GM12801 (cell line): ENCODE measurements around the gene PLCL1.

Source experiments
- TF ChIP-seq, protein P1 (sequence below): IDR thresholded peaks from one replicate; pipeline ENCODE4 v1.5.1; 2011; ENCODE audit warnings: control low read depth; ENCODE audit not compliant: insufficient read length; ENCODE audit errors: extremely low read depth

Gene PLCL1

DNA sequence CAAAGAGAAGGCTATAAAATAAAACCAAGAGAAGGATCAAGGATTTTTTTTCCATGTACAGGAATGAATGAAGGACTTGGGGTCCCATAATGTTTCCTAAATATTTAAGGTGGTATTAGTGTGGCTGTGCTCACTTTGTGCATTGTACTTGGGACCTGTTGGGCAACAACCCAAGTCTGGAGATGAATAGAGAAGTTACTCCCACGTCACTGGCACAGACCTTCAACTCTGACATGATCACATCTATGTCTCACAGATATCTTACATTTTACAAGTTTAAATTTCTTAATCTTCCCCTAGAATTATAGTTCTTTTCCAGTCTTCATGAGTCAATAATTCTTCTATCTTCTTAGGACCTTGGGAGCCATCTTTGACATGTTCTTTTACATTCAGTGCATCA lies 133.4 kb downstream of the PLCL1 start:
- TF ChIP-seq, protein P1, sequence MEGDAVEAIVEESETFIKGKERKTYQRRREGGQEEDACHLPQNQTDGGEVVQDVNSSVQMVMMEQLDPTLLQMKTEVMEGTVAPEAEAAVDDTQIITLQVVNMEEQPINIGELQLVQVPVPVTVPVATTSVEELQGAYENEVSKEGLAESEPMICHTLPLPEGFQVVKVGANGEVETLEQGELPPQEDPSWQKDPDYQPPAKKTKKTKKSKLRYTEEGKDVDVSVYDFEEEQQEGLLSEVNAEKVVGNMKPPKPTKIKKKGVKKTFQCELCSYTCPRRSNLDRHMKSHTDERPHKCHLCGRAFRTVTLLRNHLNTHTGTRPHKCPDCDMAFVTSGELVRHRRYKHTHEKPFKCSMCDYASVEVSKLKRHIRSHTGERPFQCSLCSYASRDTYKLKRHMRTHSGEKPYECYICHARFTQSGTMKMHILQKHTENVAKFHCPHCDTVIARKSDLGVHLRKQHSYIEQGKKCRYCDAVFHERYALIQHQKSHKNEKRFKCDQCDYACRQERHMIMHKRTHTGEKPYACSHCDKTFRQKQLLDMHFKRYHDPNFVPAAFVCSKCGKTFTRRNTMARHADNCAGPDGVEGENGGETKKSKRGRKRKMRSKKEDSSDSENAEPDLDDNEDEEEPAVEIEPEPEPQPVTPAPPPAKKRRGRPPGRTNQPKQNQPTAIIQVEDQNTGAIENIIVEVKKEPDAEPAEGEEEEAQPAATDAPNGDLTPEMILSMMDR, result no peak

DNA sequence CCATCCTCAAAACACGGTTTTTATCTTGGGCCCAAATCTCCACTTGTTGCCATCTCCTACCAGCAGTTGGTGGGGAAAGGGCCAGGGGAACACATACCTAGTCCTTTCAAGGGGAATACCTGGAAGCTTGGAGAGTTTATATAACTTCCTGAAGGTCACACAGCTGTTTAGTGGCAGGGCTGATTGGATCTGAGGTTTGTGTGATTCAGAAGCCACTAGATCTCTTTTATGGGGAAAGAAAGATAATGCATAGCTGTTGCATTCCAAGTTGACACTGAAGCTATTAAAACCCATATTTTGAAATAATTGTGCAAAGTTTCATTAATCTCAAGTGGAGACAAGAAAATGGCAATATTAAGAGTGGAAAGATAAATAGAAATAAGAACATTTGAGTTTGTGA lies 134.2 kb downstream of the PLCL1 start:
- TF ChIP-seq, protein P1, result no peak

DNA sequence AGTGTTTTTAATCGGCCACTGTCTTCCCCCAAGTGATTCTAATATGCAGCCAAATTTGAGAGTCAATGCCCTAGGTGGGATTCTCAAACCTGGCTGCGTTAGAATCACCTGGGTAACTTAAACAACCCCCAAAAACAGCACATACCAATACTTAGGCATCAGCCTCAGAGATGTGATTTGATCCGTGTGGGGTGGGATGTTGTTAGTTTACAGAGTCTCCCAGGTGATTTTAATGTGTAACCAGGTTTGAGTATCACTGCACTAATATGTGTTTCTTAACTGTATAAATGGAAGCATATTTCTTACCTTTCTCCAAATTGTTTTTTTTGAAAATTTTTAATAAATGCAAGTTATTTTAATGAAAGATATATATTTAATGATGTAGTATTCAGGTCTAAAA lies 135.4 kb downstream of the PLCL1 start:
- TF ChIP-seq, protein P1, result no peak

DNA sequence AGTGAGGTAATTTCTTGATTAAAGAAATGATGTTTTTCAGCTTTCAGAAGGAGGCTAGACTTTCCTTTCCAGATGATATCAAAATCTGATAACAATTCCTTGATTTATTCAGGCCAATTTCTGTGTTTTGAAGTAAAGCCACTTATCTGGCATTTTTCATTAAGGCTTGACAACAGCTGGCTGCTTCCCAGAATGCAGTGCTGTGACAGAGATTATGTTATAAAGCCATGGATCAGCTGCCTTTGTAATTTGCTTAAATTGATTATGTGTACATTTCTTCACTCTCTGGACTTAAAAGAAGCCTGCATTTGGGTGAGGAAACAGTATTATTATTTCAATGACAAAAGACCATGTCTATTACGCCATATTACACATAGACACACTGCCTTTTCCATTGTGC lies 136.0 kb downstream of the PLCL1 start:
- TF ChIP-seq, protein P1, result no peak

DNA sequence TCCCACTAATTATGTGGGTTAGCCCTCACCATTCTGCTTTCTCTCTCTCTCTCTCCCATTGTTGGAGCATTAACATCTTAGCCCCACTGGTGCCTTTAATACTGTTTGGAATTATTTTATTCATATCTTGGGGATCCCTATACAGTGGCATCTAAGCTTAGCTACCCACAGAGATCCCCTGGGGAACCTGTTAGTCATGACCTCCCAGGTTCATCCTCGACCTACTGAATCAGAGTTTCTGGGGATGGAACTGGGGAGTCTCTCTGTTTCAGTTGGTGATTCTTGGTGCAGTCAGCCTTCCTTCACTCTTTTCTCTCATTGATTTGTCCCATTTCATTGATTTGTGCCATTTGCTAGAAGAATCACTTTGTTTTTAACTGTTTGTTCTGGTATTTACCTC lies 137.3 kb downstream of the PLCL1 start:
- TF ChIP-seq, protein P1, result no peak

DNA sequence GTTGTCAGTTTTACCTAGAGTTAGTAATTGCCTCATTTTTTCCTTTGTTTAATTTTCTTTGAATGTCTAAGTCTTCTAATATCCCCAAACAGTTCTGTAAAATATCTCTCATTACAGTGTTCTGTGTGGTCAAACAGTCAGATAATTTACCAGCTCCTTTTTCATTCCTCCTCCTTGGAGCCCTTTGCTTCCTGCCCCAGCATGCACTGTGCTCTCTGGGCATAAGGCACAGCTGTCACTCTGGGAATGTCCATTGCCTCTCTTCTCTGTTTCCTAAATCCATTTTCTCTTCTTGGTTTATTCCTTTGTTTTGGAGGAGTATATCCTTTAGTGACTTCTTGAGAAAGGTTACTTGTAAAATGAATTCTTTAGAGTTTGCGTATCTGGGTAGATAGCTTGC lies 139.3 kb downstream of the PLCL1 start:
- TF ChIP-seq, protein P1, result no peak

DNA sequence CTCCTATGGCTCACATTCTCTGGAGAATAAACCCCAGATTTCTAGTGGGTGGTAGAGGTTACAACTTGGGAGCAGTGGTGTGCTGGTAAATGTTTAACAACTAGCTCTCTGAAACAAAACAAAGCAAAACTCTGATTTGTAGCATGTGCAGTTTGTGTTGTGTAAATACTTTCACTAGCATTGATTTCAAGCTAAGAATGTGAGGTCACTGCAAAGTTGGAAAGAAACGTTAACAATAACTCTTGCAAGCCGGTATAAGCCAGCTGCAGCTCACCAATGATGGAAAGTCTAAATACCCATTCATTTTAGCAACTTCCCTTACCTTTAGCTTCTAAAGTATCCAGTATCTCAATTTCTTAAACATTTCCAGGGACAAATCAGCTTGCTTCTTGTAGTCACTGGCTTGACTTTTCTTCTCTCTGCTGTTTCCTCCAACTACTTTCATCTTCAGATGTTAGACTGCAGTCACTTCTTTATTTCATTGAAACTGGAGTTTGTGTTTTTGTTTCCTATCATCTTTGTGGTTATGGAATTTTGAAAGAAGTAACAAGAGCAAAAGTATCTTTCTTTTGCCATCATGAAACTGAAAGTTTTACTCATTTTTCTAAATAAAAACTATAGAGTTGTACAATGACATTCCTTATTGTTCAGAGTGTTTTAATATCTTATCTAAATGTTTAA lies 140.2 kb downstream of the PLCL1 start:
- TF ChIP-seq, protein P1, result no peak
